Daoy (cell line): ENCODE results near the gene MCCD1. TPM values are rescaled to one million over a fixed set of nuclear protein-coding genes. Genes with fewer than 3 reads are reported as not detected.
"Not testable (repeated sequence)": the region's sequence is repeated elsewhere in the genome, so short reads cannot be mapped to it uniquely, and the experiment has no call there.

Experiments used
- DNase-seq: peaks from one replicate; pipeline ENCODE4 v3.0.0-alpha.2; 2015; ENCODE audit warnings: low read depth
- total RNA-seq: library from RNA; depleted of rRNA; stranded (reverse); fragments of >200 nt; shearing (Covaris generic); gene quantifications from 2 replicates; pipeline ENCODE4 v1.2.3, GENCODE V29; 2014; rRNA removed

MCCD1 gene, protein sequence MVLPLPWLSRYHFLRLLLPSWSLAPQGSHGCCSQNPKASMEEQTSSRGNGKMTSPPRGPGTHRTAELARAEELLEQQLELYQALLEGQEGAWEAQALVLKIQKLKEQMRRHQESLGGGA
- total RNA-seq: not detected in 2 replicates

DNA sequence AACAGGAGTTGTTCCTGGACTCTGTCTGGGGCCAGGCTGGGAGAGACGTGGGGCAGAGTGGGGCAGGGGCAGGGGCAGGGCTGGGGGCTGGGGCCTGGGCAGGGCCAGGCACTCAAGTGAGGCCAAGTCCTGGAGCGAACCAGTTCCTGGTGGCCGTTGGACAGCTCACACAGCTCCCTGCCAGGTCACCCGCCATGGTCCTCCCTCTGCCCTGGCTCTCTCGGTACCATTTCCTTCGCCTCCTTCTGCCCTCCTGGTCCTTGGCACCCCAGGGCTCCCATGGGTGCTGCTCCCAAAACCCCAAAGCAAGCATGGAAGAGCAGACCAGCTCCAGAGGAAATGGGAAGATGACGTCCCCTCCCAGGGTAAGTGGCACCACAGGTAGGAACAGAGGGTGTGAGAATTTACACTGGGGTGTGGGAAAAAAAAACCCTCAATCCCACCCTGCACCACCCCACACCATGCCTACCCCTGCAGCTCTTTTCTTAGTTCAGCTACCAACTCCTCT lies at the start of gene MCCD1:
MCCD1 (plus strand) TSS at position 142 of the 508 bp plus-strand sequence; CDS start at position 195, 53 bp downstream.
- no peak for DNase-seq

DNA sequence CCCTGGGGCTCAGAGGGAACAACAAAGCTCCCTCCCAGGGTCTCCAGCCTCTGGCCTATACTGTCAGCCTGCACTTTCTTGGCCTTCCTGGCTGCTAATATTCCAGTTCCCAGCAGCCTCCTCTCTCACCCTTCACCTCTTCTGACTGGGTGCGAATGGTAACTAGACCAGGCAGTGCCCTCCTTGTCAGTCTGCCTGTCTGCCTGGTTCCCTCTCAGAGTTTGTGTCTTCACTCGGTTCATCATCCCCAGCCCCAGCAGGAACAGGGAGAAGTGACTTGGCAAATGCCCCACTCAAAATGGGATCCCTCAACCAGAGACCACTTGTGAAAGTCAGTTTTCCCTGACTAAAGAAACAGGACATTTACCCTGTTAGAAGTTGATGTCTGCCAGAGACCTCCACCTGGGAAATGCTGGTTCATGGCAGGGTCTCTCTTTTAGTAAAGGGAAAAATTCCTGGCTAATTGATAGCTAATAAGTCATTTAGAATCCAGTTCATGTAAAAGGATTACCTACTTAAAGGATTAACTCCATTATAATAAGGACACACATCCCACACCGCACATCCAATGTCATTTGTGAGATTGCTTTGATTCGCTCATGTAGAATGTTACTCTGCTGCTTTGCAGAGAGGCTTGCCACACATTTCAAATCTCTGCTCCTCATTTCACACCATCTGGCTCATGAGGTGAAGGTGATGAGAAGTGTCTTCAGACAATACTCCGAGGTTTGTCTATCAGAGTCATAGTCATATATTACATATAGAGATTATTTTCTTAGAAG lies 49.4 kb upstream of the MCCD1 start:
- DNase-seq: no peak

DNA sequence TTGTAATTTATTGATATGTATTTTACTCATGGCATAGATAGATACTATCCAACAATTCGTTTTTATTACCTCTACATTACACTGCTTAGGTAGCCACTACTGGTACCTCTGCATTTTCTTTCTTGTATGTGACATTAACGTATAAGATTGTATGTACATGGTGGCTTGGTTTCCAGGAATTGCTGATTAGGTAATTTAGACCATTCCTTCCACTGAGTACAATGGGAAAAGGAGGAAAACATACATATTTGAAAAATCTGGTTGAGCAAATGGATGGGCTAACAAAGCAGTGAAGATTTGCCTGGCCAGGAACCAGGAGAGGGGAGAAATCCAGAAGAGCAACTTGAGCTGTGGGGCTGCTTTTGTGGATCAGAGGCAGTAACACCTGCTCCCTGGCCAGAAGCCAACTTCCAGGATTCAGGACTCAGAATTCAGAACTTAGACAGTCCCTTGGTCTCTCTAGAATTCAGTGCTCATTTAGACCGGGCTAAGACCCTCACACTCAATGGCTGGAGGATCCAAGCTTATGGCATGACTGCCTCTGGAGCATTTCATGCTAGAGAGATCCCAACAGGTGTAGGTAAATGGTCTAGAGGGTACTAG lies 48.7 kb upstream of the MCCD1 start:
- no peak for DNase-seq

DNA sequence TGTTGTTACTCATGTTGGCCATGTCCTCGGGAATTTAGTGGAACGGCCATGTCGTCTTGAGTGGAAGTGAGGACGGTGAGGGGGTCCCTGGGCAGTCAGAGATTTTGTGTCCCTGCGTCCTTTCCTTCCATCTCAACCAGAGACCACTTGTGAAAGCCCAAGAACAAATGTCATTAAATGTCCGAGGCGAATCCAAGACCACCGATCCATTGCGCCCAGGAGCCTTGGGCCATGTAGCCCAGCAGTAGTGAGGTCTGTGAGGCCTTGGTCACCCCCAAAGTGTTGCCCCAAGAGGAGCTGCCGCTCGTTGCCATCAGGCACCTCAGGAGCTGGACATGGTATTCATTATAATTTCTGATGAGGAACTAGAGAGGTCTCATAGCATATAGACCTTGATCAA lies 48.2 kb upstream of the MCCD1 start:
- DNase-seq: no peak

DNA sequence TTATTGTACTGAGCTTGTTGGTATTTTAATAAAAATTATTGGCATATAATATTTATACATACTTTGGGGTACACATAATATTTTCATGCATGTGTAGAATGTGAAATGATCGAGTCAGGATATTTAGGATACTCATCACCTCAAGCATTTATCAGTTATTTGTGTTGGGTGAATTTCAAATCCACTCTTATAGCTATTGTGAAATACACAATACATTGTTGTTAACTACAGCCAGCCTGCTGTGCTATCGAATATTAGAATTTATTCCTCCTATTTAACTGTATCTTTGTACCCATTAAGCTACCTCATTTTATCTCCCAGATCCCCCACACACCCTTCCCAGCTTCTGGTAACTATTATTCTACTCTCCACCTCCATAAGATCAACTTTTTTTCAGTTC lies 45.4 kb upstream of the MCCD1 start:
- no peak for DNase-seq

DNA sequence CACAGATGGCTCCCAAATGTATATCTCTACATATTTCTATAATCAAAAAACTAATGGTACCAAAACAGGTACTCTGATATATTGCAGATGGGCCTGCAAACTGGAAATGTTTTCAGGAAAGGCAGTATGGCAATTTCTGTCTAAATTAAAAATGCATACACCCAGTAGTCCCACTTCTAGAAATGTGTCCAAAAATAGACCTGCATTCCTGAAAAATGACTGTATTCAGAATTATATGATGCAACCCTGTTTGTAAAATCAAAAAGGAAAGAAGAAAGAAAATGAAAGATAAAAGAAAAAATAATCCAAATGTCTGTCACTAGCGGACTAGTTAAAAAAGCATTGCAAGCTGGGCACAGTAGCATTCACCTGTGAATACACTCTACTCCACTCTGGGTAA lies 43.7 kb upstream of the MCCD1 start:
- no peak for DNase-seq

DNA sequence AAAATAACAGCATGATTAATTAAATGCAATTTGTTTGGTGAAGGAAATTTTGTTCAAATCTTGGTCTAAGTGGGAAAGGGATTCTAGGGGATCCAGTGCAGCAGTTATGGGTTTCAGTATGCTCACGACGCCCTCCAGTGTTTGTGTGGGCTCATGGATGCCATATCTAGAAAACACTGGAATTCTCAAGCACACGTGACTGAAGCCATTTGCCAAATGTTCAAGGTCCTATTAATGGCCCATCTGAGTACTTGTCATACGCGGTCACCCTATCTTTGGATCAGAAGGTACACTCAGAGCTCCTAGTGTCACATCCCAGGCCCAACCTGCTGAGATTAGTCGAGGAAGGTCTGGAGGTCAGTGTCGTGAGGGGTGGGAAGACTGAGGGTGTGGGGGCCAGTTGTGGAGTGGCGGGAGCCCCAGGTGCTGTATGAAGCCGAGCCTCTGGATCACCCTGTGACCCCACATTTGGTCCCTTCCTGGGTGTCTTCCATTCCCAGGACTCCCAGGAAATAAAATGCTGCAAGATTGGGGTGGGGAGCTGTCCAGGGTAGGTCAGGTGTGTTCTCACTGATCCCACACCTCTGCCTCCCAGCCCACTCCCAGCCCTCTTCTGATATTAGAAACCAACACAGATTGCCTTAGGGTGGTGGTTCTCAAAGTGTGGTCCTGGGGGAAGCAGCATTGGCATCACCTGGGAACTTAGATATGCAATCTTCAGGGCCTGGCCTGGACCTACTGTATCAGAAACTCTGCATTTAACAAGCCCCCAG lies 42.5 kb upstream of the MCCD1 start:
- not testable (repeated sequence) for DNase-seq

DNA sequence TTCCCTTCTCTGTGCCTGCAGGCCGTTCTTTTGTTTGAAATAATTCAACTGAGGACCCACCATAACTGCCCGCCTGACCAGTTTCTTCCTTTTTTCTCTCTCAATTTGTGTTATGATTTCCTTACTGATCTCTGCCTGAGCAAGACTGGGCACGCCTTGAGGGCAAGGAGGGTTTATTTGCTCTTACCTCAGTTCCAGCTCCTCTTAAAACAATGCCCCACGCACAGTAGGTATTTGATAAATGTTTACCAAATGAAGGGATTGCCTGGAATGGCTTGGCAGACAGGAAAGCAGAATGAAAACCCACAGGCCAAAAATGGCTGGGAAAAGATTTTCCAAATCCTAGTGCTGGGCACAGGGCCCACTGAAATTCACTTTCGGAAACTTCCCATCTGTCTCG lies 41.1 kb upstream of the MCCD1 start:
- not testable (repeated sequence) for DNase-seq

DNA sequence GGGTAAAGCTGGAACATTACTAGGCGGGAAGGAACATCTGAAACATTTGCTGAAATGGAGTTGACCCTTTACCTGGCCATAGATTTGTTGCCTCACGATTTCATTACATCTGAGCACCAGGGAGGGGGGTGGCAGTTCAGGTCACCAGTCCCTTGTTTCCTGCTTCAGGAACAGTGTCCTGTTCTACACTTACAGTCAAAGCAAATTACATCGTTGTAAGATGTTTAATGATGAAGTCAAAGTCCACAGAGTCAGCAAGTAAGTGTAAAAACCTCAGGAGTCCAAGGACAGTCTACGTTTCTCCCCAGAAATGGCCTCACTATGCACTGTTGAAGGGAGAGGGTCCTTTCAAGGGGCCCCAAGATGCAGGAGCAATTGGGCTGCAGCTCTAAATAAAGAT lies 39.7 kb upstream of the MCCD1 start:
- DNase-seq: no peak

DNA sequence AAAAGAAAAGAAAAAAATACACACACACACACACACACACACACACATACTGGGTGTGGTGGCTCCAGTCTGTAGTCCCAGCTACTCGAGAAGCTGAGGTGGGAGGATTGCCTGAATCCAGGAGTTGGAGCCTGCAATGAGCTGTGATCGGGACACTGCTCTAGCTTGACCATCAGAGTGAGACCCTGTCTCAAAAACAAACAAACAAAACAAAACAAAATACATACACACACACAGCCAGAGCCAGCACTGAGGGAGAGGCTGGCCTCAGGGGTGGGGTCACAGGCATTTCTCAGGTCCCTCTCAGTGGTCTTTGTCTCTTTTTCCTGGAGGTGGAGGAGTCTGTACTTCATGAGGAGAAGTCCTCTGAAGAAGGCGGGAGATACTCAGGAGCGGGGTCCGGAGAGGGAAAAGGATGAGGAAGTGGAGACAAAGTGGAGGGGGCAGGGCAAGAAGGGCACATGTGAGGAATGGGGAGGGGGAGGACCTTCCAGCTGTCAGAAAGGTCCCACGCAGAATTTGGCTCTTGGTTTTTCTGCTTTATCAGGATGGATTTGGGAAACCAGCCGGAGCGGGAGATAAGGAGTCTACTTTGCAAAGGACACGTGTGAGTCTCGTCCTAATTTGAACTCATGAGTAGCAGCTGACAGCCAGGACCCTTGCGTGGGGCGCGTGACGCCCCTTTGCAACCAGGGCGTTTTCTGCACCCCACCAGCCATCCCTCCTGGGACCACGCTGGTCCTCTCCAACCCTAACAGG lies 38.5 kb upstream of the MCCD1 start:
- no peak for DNase-seq

DNA sequence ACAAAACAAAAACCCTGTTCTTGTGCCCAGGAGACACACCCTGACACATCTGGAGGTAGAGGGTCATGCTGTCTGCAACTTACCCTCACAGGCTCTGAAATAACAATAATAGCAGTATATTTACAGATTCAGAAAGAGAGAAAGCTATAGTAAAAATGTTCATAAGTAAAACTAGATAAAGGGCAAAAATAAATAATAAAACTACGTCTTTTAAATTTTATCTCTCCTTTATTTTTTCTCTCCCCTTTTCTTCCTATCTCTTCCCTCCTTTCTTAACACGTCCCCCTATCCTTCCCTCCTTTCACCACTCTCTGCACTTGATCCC lies 35.2 kb upstream of the MCCD1 start:
- not testable (repeated sequence) for DNase-seq

DNA sequence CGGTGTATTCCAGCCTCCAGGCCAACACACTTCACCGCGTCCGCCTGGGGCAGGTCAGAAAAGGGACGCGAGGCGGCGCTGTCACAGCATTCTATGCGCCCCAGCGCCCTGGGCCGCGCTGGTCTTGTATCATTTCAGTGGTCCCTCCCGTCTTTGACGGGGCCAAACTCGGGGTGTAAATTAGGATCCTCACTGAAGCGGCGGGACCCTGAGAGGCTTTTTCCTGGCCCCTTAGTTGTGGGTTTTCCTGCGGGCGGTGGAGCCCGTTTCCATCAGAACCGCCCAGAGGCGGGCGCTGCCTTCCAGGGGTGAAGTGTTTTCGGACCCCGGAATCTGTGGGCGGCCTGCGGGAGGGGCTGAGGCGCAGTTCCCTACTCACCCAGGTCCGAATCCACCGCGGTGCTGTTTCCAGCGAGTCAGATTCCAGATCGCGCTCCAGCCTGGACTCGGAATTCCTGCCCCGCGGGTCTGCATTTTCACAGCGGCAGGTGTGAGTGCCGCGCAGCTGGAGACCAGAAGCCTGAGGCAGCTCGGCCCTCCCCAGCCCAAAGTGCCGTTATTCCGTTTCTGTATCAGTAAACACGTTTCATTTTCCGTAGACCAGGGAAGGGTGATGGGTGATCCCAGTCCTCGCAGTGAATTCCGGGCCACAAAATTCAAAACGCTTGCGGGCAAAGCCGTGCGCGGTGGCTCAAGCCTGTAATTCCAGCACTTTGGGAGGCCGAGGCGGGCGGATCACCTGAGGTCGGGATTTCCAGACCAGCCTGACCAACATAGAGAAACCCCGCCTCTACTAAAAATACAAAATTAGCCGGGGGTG lies 34.7 kb upstream of the MCCD1 start:
- DNase-seq: peak; percentile 94

DNA sequence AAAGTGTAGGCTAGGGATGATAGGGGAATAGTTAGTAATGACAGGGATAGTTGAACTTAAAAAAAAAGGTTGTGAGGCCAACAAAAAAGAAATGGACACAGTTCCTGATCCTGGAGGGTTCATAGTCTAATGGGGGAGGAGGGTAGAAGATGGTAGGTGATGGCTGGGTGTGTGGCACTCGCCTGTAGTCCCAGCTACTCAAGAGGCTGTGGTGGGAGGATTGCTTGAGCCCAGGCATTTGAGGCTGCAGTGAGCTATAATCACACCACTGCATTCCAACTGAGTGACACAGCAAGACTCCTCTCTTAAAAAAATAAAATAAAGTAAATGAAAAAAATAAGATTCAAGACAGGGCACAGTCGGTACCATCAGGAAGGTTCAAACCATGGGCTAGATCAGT lies 33.2 kb upstream of the MCCD1 start:
- DNase-seq: peak; percentile 87

DNA sequence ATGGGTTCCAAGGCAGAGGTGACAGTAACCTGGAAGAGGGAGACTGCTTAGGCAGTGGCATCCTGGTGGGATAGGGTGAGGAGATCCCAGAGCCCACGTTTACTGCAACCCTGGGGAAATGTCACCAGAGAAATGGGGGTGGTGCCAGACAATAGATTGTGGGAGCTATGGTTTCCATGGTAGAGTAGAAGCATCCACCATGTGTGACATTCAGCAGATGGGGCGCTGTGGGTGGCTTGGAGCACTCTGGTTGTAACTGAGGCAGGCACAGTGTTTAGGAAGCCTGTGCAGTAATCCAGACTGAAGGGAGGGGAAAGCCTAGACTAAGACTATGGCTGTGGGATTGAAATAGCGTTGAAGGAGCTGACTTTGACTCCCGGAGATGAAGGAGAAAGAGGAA lies 31.9 kb upstream of the MCCD1 start:
- not testable (repeated sequence) for DNase-seq

DNA sequence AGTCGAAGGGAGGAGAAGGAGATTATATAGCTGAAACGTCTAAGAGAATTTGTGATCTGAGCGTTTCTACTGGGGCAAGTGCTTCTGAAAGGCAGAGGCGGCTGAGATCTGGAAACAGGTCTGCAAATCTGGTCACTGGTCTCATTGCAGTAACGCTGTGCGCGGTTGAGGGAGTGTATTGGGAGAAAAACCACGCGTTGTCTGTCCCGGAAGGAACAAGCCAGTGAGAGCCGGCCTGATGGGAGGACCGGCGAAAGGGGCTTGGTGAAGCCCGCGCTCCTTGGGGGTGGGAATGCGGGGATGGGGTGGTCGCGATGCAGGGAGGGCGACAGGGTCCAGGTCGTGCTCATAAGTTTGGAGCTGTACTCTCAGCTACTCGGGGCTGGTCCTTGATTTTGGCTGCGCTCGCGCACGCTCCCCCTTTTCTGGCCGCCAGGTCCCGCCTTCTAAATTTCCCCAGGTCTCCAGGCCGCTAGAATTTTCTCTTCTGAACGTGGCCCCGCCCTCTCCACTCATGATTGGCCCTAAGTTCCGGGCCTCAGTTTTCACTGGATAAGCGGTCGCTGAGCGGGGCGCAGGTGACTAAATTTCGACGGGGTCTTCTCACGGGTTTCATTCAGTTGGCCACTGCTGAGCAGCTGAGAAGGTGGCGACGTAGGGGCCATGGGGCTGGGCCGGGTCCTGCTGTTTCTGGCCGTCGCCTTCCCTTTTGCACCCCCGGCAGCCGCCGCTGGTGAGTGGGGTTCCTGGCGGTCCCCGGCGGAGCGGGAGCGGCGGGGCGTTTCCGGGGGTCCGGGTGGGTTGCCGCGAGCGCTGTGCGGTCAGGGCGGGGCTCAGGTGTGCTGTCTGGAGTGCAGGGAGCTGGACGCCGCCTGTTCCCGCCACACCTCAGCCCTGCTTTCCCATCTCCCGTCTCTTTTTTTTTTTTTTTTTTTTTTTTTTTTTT lies 31.0 kb upstream of the MCCD1 start, which contains the start of gene MICB:
MICB (plus strand) TSS at position 615 of the 946 bp plus-strand sequence; CDS start at position 664, 49 bp downstream.
- DNase-seq: peak; percentile 93

DNA sequence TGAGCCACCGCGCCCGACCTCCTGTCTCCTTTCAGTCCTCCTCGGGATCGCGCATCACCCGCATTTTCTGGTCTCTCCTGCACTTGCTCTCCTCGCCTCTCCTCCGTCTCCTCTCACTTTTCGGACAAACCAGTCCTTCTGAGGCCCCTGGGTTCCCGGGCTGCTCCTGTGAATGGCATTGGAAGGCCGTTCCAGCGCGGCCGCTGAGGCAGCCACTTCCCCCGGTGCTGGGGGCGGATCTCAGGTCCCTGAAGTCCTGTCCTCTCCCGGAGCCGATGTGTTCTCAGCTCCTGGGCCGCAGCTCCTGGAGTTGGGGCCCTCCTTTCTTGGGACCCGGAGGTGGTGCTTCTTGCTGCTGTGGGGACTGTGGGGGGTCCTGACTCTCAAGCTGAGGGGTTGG lies 30.0 kb upstream of the MCCD1 start:
- DNase-seq: peak; percentile 42

DNA sequence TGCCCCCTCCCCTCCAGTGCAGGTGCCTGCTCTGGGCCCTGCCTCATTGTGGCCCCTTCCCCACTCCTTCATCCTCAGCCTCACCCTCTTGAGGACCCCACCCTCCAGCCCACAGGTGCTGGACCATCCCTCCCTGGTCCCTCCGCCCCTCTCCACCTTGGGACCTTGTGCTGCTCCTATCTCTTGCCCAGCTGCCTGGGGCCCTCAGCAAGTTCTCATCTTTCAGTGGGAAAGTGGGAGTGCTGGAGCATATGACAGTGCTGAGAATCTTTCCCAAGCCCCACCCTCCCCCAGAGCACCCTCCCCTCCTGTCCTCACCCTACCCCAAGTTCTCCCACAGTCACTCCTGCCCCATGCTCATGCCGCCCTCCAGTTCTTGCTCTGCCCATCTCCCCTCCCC lies 29.1 kb upstream of the MCCD1 start:
- DNase-seq: not testable (repeated sequence)

DNA sequence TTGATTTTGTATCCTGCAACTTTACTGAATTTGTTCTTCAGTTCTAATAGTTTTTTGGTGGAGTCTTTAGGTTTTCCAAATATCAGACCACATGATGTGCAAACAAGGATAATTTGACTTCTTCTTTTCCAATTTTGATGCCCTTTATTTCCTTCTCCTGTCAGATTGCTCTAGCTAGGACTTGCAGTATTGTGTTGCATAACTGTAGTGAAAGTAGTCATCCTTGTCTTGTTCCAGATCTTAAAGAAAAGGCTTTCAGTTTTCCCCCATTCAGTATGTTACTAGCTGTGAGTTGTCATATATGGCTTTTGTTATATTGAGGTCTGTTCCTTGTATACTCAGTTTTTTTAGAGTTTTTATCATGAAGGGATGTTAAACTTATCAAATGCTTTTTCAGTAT lies 26.2 kb upstream of the MCCD1 start:
- no peak for DNase-seq

DNA sequence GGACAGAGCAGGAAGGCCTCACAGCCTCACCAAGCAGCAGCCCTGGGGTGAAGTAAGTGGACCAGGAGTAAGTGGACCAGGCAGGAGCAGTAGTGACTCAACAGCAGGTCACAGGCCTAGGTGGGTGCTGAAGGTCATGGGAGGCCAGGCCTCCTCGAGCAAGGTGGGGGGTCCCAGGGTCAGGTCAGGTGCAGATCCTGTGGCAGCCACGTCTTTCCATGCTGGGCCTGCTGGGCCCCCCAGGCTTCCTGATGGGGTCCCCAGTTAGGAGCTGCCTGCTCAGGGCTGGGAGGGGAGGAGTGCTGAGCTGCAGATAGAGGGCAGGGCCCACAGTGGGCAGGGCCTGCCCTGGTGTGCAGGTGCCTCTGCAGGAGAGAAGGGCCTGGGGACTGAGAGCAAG lies 19.7 kb upstream of the MCCD1 start:
- not testable (repeated sequence) for DNase-seq
